Liver (tissue), 9 donors: ENCODE data around the gene FOXG1. TPM values are rescaled to one million over a fixed set of nuclear protein-coding genes. Genes with fewer than 3 reads are reported as not detected.

Experiments
- DNase-seq: peaks from one replicate; pipeline ENCODE4 v3.0.0-alpha.2; 2017; ENCODE audit warnings: low spot score
- H3K27ac ChIP-seq, 2 donors: one replicate each; pipeline ENCODE4 v1.7.0; 2013; ENCODE audit warnings: inconsistent platforms in 2 of 2, low read length in 2 of 2, control low read depth in 1 of 2, low read depth in 1 of 2, mild to moderate bottlenecking in 1 of 2
- H3K27me3 ChIP-seq, 4 donors: one replicate each; pipeline versions ENCODE4 v1.6.1 to v1.7.0; 2013; ENCODE audit warnings: low read length in 3 of 4, inconsistent platforms in 1 of 4, mild to moderate bottlenecking in 1 of 4, moderate library complexity in 1 of 4; ENCODE audit not compliant: control insufficient read depth in 4 of 4, insufficient read depth in 4 of 4
- H3K36me3 ChIP-seq, 4 donors: one replicate each; pipeline versions ENCODE4 v1.6.1 to v1.7.0; 2013; ENCODE audit warnings: low read length in 3 of 4, mild to moderate bottlenecking in 3 of 4, low read depth in 1 of 4, moderate library complexity in 1 of 4; ENCODE audit not compliant: control insufficient read depth in 4 of 4, insufficient read depth in 3 of 4
- H3K4me1 ChIP-seq, 4 donors: one replicate each; pipeline versions ENCODE4 v1.6.1 to v1.7.0; 2013; ENCODE audit warnings: low read length in 3 of 4, mild to moderate bottlenecking in 3 of 4, moderate library complexity in 1 of 4; ENCODE audit not compliant: control insufficient read depth in 4 of 4, insufficient read depth in 4 of 4
- H3K4me3 ChIP-seq, 3 donors: one replicate each; pipeline versions ENCODE4 v1.6.1 to v1.7.0; 2013; ENCODE audit warnings: low read length in 3 of 3, control low read depth in 1 of 3, low read depth in 1 of 3, mild to moderate bottlenecking in 1 of 3
- H3K9ac ChIP-seq, 2 donors: one replicate each; pipeline ENCODE4 v1.7.0; 2013; ENCODE audit warnings: low read length in 2 of 2, mild to moderate bottlenecking in 2 of 2, moderate library complexity in 2 of 2, control low read depth in 1 of 2, low read depth in 1 of 2
- H3K9me3 ChIP-seq, 4 donors: one replicate each; pipeline versions ENCODE4 v1.6.1 to v1.7.0; 2013; ENCODE audit warnings: low read length in 3 of 4; ENCODE audit not compliant: control insufficient read depth in 4 of 4
- EGR1 ChIP-seq, 2 donors: IDR thresholded peaks; 2 replicates each; pipeline ENCODE4 v1.6.1; 2016 to 2018; ENCODE audit warnings: antibody characterized with exemption in 2 of 2, low read depth in 2 of 2
- FOXA1 ChIP-seq: IDR thresholded peaks from 2 replicates; pipeline ENCODE4 v1.6.1; 2016; ENCODE audit warnings: antibody characterized with exemption
- FOXA2 ChIP-seq: IDR thresholded peaks from 2 replicates; pipeline ENCODE4 v1.6.1; 2016; ENCODE audit warnings: antibody characterized with exemption
- GABPA ChIP-seq, 2 donors: IDR thresholded peaks in 1 of 2; conservative IDR thresholded peaks in 1 of 2; 2 replicates each; pipeline ENCODE4 v1.6.1; 2016; ENCODE audit warnings: antibody characterized with exemption in 2 of 2, mild to moderate bottlenecking in 1 of 2, moderate library complexity in 1 of 2
- HNF4A ChIP-seq, 2 donors: conservative IDR thresholded peaks; 2 replicates each; pipeline ENCODE4 v1.6.1; 2016; ENCODE audit warnings: antibody characterized with exemption in 2 of 2, mild to moderate bottlenecking in 2 of 2
- HNF4G ChIP-seq: IDR thresholded peaks from 2 replicates; pipeline ENCODE4 v1.6.1; 2016; ENCODE audit warnings: antibody characterized with exemption
- JUND ChIP-seq, 2 donors: IDR thresholded peaks; 2 replicates each; pipeline ENCODE4 v1.6.1; 2016; ENCODE audit warnings: antibody characterized with exemption in 2 of 2
- NR2F2 ChIP-seq: IDR thresholded peaks from 2 replicates; pipeline ENCODE4 v1.6.1; 2016; ENCODE audit warnings: antibody characterized with exemption
- RAD21 ChIP-seq, 2 donors: IDR thresholded peaks; 2 replicates each; pipeline ENCODE4 v1.6.1; 2016; ENCODE audit warnings: antibody characterized with exemption in 2 of 2, mild to moderate bottlenecking in 2 of 2
- RXRA ChIP-seq, 2 donors: IDR thresholded peaks; 2 replicates each; pipeline ENCODE4 v1.6.1; 2017 to 2018; ENCODE audit warnings: antibody characterized with exemption in 2 of 2, mild to moderate bottlenecking in 1 of 2
- SP1 ChIP-seq: IDR thresholded peaks from 2 replicates; pipeline ENCODE4 v1.6.1; 2018; ENCODE audit warnings: antibody characterized with exemption, mild to moderate bottlenecking
- TAF1 ChIP-seq: conservative IDR thresholded peaks from 2 replicates; pipeline ENCODE4 v1.6.1; 2016; ENCODE audit warnings: antibody characterized with exemption, mild to moderate bottlenecking
- YY1 ChIP-seq: IDR thresholded peaks from 2 replicates; pipeline ENCODE4 v1.6.1; 2016; ENCODE audit warnings: antibody characterized with exemption, mild to moderate bottlenecking
- WGBS: extraction: QIAGEN DNeasy Blood & Tissue Kit; methylation state at CpG from one replicate; pipeline ENCODE4 v1.1.7; 2013; 5-methylcytosine and 5-hydroxymethylcytosine counted together
- polyA plus RNA-seq, 2 donors: library from polyadenylated mRNA; stranded (reverse) in 1 of 2; unstranded in 1 of 2; fragments of 200-250 nt in 1 of 2; fragments of >200 nt in 1 of 2; fragmentation: Nextera tagmentation in 1 of 2; extraction: Ambion mirVana in 1 of 2; gene quantifications; one replicate each; pipeline versions ENCODE4 v1.2.1 to v1.2.3, GENCODE V29; 2013 to 2015
- total RNA-seq, 2 donors: library from RNA; depleted of rRNA; stranded (reverse); fragments of >200 nt; gene quantifications; one replicate each; pipeline ENCODE4 v1.2.3, GENCODE V29; 2014
- TF ChIP-seq, protein P1 (sequence below): IDR thresholded peaks from 2 replicates; pipeline ENCODE4 v1.6.1; 2016; ENCODE audit warnings: antibody characterized with exemption
- TF ChIP-seq, protein P2 (sequence below): IDR thresholded peaks from 2 replicates; pipeline ENCODE4 v1.6.1; 2016; ENCODE audit warnings: antibody characterized with exemption
- TF ChIP-seq, protein P3 (sequence below): IDR thresholded peaks from 2 replicates; pipeline ENCODE4 v1.6.1; 2016; ENCODE audit warnings: antibody characterized with exemption, mild to moderate bottlenecking
- TF ChIP-seq, protein P4 (sequence below): fragments of 150-350 bp; IDR thresholded peaks from 2 replicates; pipeline ENCODE4 v1.5.1; 2017; ENCODE audit warnings: improper control_type of control experiment, low read depth, low read length; ENCODE audit not compliant: missing input control
- TF ChIP-seq, protein P5 (sequence below): IDR thresholded peaks from 2 replicates; pipeline ENCODE4 v1.6.1; 2016; ENCODE audit warnings: antibody characterized with exemption
- donor health status: healthy.
- donor health status: healthy.
- donor health status: healthy.
- donor health status: healthy.
- donor health status: healthy.

The FOXG1 gene
- total and polyA plus RNA-seq, 4 donors = not detected

DNA sequence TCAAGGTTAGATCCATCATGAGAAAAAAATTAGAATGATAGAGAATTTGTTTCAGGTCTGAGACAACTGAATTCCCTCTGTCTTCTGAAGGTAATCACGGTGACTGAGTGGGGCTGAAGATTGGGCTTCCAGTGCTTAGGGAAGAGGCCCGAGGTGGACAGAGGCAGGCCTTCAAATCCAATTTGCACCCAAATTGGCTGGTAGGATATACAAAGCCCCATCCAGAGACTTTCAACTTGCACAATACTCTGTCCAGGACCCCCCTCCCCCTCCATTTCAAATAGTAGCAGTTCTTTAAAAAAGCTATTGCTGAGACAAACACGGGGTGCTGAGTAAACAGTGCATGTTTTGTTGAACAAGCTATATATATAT is 3.6 kb upstream of the FOXG1 start:
- no peak overlapping the region for H3K27ac ChIP-seq
- TF ChIP-seq, protein P1, sequence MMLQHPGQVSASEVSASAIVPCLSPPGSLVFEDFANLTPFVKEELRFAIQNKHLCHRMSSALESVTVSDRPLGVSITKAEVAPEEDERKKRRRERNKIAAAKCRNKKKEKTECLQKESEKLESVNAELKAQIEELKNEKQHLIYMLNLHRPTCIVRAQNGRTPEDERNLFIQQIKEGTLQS = no peak
- TF ChIP-seq, protein P2, sequence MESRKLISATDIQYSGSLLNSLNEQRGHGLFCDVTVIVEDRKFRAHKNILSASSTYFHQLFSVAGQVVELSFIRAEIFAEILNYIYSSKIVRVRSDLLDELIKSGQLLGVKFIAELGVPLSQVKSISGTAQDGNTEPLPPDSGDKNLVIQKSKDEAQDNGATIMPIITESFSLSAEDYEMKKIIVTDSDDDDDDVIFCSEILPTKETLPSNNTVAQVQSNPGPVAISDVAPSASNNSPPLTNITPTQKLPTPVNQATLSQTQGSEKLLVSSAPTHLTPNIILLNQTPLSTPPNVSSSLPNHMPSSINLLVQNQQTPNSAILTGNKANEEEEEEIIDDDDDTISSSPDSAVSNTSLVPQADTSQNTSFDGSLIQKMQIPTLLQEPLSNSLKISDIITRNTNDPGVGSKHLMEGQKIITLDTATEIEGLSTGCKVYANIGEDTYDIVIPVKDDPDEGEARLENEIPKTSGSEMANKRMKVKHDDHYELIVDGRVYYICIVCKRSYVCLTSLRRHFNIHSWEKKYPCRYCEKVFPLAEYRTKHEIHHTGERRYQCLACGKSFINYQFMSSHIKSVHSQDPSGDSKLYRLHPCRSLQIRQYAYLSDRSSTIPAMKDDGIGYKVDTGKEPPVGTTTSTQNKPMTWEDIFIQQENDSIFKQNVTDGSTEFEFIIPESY = no peak
- TF ChIP-seq SP1 (no peak), YY1 (no peak), TAF1 (no peak), JUND (IDR thresholded peaks at IDR 0.05) (no peak), FOXA1 (no peak), RXRA (IDR thresholded peaks at IDR 0.05) (no peak), RAD21 (IDR thresholded peaks at IDR 0.05) (no peak), EGR1 (IDR thresholded peaks at IDR 0.05; ENCODE audit: low read depth in 2 of 2) (no peak), GABPA (IDR thresholded peaks at IDR 0.05 in 1 of 2, conservative IDR thresholded peaks at IDR 0.05 in 1 of 2) (no peak), HNF4A (conservative IDR thresholded peaks at IDR 0.05) (no peak), NR2F2 (no peak), HNF4G (no peak), FOXA2 (no peak)
- TF ChIP-seq, protein P3, sequence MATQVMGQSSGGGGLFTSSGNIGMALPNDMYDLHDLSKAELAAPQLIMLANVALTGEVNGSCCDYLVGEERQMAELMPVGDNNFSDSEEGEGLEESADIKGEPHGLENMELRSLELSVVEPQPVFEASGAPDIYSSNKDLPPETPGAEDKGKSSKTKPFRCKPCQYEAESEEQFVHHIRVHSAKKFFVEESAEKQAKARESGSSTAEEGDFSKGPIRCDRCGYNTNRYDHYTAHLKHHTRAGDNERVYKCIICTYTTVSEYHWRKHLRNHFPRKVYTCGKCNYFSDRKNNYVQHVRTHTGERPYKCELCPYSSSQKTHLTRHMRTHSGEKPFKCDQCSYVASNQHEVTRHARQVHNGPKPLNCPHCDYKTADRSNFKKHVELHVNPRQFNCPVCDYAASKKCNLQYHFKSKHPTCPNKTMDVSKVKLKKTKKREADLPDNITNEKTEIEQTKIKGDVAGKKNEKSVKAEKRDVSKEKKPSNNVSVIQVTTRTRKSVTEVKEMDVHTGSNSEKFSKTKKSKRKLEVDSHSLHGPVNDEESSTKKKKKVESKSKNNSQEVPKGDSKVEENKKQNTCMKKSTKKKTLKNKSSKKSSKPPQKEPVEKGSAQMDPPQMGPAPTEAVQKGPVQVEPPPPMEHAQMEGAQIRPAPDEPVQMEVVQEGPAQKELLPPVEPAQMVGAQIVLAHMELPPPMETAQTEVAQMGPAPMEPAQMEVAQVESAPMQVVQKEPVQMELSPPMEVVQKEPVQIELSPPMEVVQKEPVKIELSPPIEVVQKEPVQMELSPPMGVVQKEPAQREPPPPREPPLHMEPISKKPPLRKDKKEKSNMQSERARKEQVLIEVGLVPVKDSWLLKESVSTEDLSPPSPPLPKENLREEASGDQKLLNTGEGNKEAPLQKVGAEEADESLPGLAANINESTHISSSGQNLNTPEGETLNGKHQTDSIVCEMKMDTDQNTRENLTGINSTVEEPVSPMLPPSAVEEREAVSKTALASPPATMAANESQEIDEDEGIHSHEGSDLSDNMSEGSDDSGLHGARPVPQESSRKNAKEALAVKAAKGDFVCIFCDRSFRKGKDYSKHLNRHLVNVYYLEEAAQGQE = no peak
- TF ChIP-seq, protein P4, sequence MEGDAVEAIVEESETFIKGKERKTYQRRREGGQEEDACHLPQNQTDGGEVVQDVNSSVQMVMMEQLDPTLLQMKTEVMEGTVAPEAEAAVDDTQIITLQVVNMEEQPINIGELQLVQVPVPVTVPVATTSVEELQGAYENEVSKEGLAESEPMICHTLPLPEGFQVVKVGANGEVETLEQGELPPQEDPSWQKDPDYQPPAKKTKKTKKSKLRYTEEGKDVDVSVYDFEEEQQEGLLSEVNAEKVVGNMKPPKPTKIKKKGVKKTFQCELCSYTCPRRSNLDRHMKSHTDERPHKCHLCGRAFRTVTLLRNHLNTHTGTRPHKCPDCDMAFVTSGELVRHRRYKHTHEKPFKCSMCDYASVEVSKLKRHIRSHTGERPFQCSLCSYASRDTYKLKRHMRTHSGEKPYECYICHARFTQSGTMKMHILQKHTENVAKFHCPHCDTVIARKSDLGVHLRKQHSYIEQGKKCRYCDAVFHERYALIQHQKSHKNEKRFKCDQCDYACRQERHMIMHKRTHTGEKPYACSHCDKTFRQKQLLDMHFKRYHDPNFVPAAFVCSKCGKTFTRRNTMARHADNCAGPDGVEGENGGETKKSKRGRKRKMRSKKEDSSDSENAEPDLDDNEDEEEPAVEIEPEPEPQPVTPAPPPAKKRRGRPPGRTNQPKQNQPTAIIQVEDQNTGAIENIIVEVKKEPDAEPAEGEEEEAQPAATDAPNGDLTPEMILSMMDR = no peak
- TF ChIP-seq, protein P5, sequence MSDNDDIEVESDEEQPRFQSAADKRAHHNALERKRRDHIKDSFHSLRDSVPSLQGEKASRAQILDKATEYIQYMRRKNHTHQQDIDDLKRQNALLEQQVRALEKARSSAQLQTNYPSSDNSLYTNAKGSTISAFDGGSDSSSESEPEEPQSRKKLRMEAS = no peak
- peaks cover 13 to 42% (median 25%) of the 10 kb centered on the region in 4 donors for H3K27me3 ChIP-seq
- 4% methylated on average over 3 of the region's 3 CpGs for WGBS
- H3K9ac ChIP-seq = no peak overlapping the region
- peaks cover 7 to 25% (median 14%) of the 10 kb centered on the region in 4 donors for H3K4me1 ChIP-seq
- H3K9me3 ChIP-seq = peaks cover 0 to 3% (median 0%) of the 10 kb centered on the region in 4 donors
- DNase-seq = no peak
- H3K4me3 ChIP-seq = no peak overlapping the region
- no peaks in the 10 kb centered on the region for H3K36me3 ChIP-seq
